Spleen (tissue), 11 donors: Measurements from ENCODE around the gene B3GAT1. TPM values are rescaled to one million over a fixed set of nuclear protein-coding genes. Genes with fewer than 3 reads are reported as not detected.

ENCODE experiments used
- DNase-seq: peaks from one replicate; pipeline ENCODE4 v3.0.0-alpha.2; 2020
- H3K27ac ChIP-seq, 8 donors: fragments of 200-600 bp; sonication (generic) in 7 of 8; 1 replicate in 4 of 8; 2 replicates in 4 of 8; pipeline versions ENCODE4 v1.5.0 to v1.8.0; 2016 to 2021; ENCODE audit warnings: inconsistent platforms in 4 of 8, mild to moderate bottlenecking in 4 of 8, moderate library complexity in 1 of 8
- H3K27me3 ChIP-seq, 7 donors: fragments of 200-600 bp; sonication (generic) in 6 of 7; replicated peaks in 1 of 7; 1 replicate in 4 of 7; 2 replicates in 3 of 7; pipeline versions ENCODE4 v1.5.0 to v1.8.0; 2016 to 2021; ENCODE audit warnings: inconsistent platforms in 3 of 7, mild to moderate bottlenecking in 1 of 7
- H3K36me3 ChIP-seq, 6 donors: fragments of 200-600 bp; sonication (generic) in 5 of 6; 1 replicate in 4 of 6; 2 replicates in 2 of 6; pipeline versions ENCODE4 v1.5.0 to v1.8.0; 2016 to 2021; ENCODE audit warnings: inconsistent platforms in 2 of 6
- H3K4me1 ChIP-seq, 6 donors: fragments of 200-600 bp; sonication (generic) in 5 of 6; 1 replicate in 3 of 6; 2 replicates in 3 of 6; pipeline versions ENCODE4 v1.5.0 to v1.8.0; 2016 to 2021; ENCODE audit warnings: inconsistent platforms in 3 of 6
- H3K4me3 ChIP-seq, 8 donors: fragments of 200-600 bp; sonication (generic) in 7 of 8; 1 replicate in 4 of 8; 2 replicates in 4 of 8; pipeline versions ENCODE4 v1.5.0 to v1.8.0; 2016 to 2021; ENCODE audit warnings: inconsistent platforms in 4 of 8, mild to moderate bottlenecking in 4 of 8, moderate library complexity in 2 of 8
- H3K9me3 ChIP-seq, 8 donors: fragments of 200-600 bp; sonication (generic) in 7 of 8; 1 replicate in 4 of 8; 2 replicates in 4 of 8; pipeline versions ENCODE4 v1.5.0 to v1.8.0; 2016 to 2021; ENCODE audit warnings: inconsistent platforms in 4 of 8
- CTCF ChIP-seq, 11 experiments: fragments of 200-600 bp in 7 of 11; fragments of 450-650 bp in 4 of 11; sonication (generic) in 4 of 11; IDR thresholded peaks in 8 of 11; conservative IDR thresholded peaks in 3 of 11; 1 replicate in 7 of 11; 2 replicates in 4 of 11; pipeline versions ENCODE4 v1.4.0 to v1.8.0; 2016 to 2021; ENCODE audit warnings: antibody characterized with exemption in 11 of 11, inconsistent platforms in 4 of 11, mild to moderate bottlenecking in 1 of 11
- POLR2A ChIP-seq, 3 donors: fragments of 450-650 bp; IDR thresholded peaks; one replicate each; pipeline ENCODE4 v1.5.1; 2017; ENCODE audit warnings: antibody characterized with exemption in 3 of 3, mild to moderate bottlenecking in 1 of 3
- POLR2AphosphoS5 ChIP-seq, 3 donors: sonication (generic); formaldehyde crosslinking; IDR thresholded peaks; one replicate each; pipeline ENCODE4 v1.5.1; 2017; ENCODE audit warnings: antibody characterized with exemption in 3 of 3
- WGBS, 5 donors: extraction: QIAGEN DNeasy Blood & Tissue Kit in 3 of 5; methylation state at CpG; one replicate each; pipeline versions ENCODE4 v1.1.5 to v1.1.7; 2013 to 2018; 5-methylcytosine and 5-hydroxymethylcytosine counted together
- intact Hi-C: fragments of 100-400 bp; cut with DNase I; formaldehyde crosslinking; loops from one replicate; pipeline ENCODE4 v1.15.0; 2023; ENCODE audit warnings: low total_unique reads
- polyA plus RNA-seq, 3 donors: library from polyadenylated mRNA; stranded (reverse); fragments of 200-250 nt; gene quantifications; one replicate each; pipeline ENCODE4 v1.2.1, GENCODE V29; 2013
- total RNA-seq, 7 donors: library from RNA; depleted of rRNA in 3 of 7; stranded (reverse); fragments of >200 nt in 3 of 7; fragmentation: NEBNext Ultra II Directional in 4 of 7; extraction: Animal tissue kit (Norgen Biotek cat#: 25700) in 4 of 7; gene quantifications; one replicate each; pipeline versions ENCODE4 v1.1.0 to v1.2.1, GENCODE V29; 2016 to 2021
- donor health status: healthy with polysubstance abuse.
- donor health status: DM: no; HTN: no; CAD: no; lungs with moderate emphysema.
- donor health status: DM: no; HTN: no; CAD: no.
- donor health status: Bipolar disorder and iron deficiency.
- donor health status: healthy.
- donor health status: DM: no; HTN: no; CAD: no.
- donor health status: DM: yes; HTN: yes; CAD: no.

B3GAT1 gene
- total and polyA plus RNA-seq, 10 donors = 0.43 to 4.0 (median 1.6) TPM

- H3K9me3 ChIP-seq = peaks cover 0 to 10% (median 2%) of the 10 kb centered on the region in 8 donors
- H3K4me3 ChIP-seq = no peak overlapping the region
- no peak for TF ChIP-seq POLR2AphosphoS5 (IDR thresholded peaks at IDR 0.05)
- no peak for TF ChIP-seq CTCF (IDR thresholded peaks at IDR 0.05 in 8 of 11, conservative IDR thresholded peaks at IDR 0.05 in 3 of 11)
- TF ChIP-seq POLR2A (IDR thresholded peaks at IDR 0.05) = no peak
- WGBS, 5 donors = 80 to 90% (median 87%) methylated on average over 9 of the region's 9 CpGs
- no peaks in the 10 kb centered on the region for H3K4me1 ChIP-seq
- peak overlapping the region in 3 of 8 donors; percentile 2 to 34 (median 26) for H3K27ac ChIP-seq
- no peaks in the 10 kb centered on the region for H3K27me3 ChIP-seq
- intact Hi-C loops = no loop called here
- DNase-seq = no peak
- no peaks in the 10 kb centered on the region for H3K36me3 ChIP-seq
Observed at GRCh38 chr11:134350381-134350780, 61.7 kb downstream of the B3GAT1 start.

- TF ChIP-seq POLR2A (IDR thresholded peaks at IDR 0.05) (no peak), CTCF (IDR thresholded peaks at IDR 0.05 in 8 of 11, conservative IDR thresholded peaks at IDR 0.05 in 3 of 11) (no peak), POLR2AphosphoS5 (IDR thresholded peaks at IDR 0.05) (no peak)
- DNase-seq = no peak
- H3K36me3 ChIP-seq = no peaks in the 10 kb centered on the region
- H3K27me3 ChIP-seq = peaks cover 0 to 1% (median 0%) of the 10 kb centered on the region in 7 donors
- H3K4me1 ChIP-seq = no peaks in the 10 kb centered on the region
- intact Hi-C loops = no loop called here
- H3K9me3 ChIP-seq = peaks cover 0 to 10% (median 2%) of the 10 kb centered on the region in 8 donors
- 82 to 90% (median 88%) methylated on average over 8 to 10 of the region's 10 CpGs for WGBS, 5 donors
- H3K4me3 ChIP-seq = no peak overlapping the region
- peak overlapping the region in 3 of 8 donors; percentile 2 to 34 (median 26) for H3K27ac ChIP-seq
Observed at GRCh38 chr11:134349802-134350355, 62.2 kb downstream of the B3GAT1 start.

GRCh38 chr11:134349109-134349801 lies 62.8 kb downstream of the B3GAT1 start:
- Histone ChIP-seq H3K4me1 (no peaks in the 10 kb centered on the region), H3K27me3 (peaks cover 0 to 3% (median 0%) of the 10 kb centered on the region in 7 donors), H3K9me3 (peaks cover 0 to 10% (median 2%) of the 10 kb centered on the region in 8 donors), H3K36me3 (no peaks in the 10 kb centered on the region), H3K4me3 (no peak overlapping the region), H3K27ac (peak overlapping the region in 2 of 8 donors; percentile 26 to 34)
- TF ChIP-seq POLR2AphosphoS5 (IDR thresholded peaks at IDR 0.05) (no peak), POLR2A (IDR thresholded peaks at IDR 0.05) (no peak), CTCF (IDR thresholded peaks at IDR 0.05 in 8 of 11, conservative IDR thresholded peaks at IDR 0.05 in 3 of 11) (no peak)
- DNase-seq = no peak
- WGBS, 5 donors = 56 to 61% (median 58%) methylated on average over 6 of the region's 6 CpGs
- intact Hi-C loops = no loop called here

- Histone ChIP-seq H3K27me3 (peaks cover 0 to 3% (median 0%) of the 10 kb centered on the region in 7 donors), H3K27ac (no peak overlapping the region), H3K9me3 (no peaks in the 10 kb centered on the region), H3K4me1 (no peaks in the 10 kb centered on the region), H3K4me3 (no peak overlapping the region), H3K36me3 (no peaks in the 10 kb centered on the region)
- TF ChIP-seq POLR2AphosphoS5 (IDR thresholded peaks at IDR 0.05) (no peak), CTCF (IDR thresholded peaks at IDR 0.05 in 8 of 11, conservative IDR thresholded peaks at IDR 0.05 in 3 of 11) (no peak), POLR2A (IDR thresholded peaks at IDR 0.05) (no peak)
- DNase-seq = no peak
- intact Hi-C loops = no loop called here
- WGBS, 5 donors = 82 to 93% (median 88%) methylated on average over 10 of the region's 10 CpGs
Observed at GRCh38 chr11:134347441-134347840, 64.6 kb downstream of the B3GAT1 start.
